Activated CD8-positive, alpha-beta memory T cell treated with anti-CD3 and anti-CD28 coated beads for 48 hours (primary cell): ENCODE measurements around the gene TSSC4.

Experiments used
- DNase-seq, 3 experiments: peaks; one replicate each; pipeline ENCODE4 v3.0.0-alpha.2; 2020; ENCODE audit warnings: low read depth in 2 of 3, low spot score in 2 of 3

Gene TSSC4

DNA sequence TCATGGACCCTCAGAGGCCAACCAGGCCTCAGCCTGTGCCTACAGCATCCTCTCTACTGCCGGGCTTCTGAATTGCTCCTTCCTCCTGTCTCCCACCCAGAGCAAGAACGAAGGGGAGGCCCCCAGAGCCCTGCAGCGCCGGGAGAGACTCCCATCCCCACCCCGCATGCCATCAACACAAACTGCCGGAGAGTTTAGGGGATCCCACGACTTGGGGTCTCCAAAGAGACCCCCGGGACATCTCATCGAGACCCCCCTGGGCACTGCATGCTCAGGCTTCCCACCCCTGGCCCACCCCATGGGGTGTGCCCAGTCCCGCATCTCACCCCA lies 31.7 kb upstream of the TSSC4 start:
- DNase-seq = no peak

DNA sequence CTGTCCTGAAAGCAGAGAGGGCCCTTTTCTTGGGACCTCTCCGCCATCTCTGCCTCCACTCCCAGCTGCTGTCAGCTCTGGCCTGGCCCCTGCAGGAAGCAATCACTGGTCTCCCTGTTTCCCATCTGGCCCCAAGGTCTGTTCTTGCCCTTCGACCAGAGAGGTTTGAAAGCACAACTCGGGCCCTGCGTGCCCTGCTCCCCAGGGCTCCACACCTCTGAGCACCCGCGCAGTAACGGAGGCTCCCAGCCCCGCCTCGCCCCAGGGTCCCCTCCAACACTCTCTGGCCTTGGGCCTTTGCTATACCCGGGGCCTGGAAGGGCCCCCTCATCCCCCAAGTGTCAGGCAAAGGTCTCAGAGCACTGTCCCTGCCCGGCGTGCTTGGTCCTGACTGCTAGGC lies 31.2 kb upstream of the TSSC4 start:
- no peak for DNase-seq

DNA sequence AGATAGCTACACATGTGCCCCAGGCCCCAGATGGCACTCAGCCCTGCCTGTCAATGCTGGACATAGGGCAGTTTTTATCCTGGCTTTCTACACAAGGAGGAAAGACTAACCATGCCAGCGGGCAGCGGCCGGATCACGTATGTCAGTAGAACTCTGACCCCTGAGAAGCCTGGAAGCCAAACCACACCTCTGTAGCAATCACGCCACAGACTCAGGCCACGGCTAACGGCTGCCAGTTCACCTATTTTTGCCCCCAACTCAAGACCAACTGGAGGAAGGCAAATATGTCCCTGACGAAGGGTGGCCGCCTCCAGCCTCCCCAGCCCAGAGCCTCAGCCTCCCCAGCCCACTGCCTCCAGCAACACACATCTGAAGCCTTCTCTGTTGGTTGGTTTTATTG lies 30.7 kb upstream of the TSSC4 start:
- no peak for DNase-seq

DNA sequence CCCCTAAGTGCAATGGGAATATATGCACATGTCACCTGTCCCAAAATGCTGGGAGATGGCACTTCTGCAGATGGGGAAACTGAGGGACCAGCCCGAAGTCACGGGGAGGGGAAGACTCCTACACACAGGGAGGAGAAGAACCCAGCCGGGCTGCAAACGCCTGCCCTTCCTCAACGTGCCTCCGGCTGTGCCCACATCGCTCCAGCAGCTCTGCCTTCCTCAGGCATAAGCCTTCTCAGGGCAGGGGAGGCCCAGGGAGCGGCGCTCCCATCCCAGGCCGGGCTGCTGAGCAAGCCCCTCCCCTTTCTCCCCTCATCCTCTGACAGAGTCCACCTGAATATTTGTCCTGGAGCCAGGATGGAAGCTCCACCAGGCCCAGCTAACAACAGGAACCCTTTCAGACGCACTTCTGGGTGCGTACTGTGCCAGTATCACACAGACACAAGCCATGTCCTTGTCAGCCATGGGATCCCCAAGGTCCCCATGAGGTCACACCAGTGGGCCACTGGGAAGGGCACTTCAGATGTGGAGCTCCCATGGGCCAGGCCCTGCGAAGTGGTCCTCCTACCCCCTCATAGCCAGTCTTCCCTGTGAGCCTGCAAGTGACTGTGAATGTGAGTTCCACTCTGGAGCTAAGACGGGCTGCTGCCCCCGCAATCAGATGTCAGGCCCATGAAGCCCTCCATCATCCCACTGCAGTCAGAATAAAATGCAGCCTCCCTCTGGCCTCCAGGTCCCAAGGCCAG lies 25.9 kb upstream of the TSSC4 start:
- DNase-seq = no peak

DNA sequence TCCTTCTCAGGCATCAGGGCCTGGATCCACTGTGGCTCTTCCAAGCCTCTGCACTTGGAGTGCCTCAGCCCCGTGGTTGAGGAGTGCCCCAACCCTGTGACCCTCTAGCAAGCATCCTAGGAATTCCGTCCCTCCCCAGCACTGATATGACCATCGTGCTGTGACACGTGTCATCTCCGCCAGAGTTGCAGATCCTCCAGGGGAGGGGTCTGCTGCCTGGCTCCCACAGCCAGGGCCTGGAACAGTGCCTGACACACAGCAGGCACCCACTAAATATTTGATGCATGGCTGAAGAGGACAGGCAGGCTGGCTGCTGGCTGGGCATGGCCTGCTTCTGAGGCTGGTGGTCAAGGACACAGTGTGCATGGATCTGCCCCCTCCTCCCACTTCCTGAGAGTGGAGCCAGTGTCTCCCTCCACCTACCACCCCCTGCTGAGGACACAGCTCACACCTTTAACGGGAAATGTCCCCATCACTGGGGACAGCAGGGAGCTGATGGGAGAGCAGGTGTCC lies 25.2 kb upstream of the TSSC4 start:
- DNase-seq = no peak

DNA sequence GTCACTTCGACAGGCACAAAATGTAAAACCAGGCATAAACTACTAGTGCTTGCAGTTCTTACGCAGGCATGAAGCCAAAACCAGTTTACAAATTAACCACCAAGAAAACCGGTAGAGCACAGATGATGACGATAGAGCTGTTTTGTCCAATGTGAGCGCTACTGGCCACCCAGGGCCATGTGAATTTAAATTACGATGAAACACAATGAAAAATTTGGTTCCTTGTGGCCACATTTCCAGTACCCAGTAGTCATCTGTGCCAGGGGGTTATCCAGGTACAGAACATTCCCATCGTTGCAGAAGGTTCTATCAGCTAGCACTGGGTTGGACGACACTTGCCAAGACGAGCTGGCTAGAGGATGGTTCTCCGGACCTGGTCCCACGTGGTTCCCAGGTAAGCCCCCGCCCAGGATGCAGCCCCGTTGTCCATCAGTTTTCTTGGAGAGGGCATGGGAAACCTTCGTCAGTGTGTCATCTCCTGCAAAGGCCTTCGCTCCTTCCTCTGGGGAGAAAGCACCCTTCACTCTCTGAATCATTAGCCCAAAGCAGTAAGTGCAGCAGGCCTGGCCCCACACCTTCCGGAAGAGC lies 24.5 kb upstream of the TSSC4 start:
- no peak for DNase-seq

DNA sequence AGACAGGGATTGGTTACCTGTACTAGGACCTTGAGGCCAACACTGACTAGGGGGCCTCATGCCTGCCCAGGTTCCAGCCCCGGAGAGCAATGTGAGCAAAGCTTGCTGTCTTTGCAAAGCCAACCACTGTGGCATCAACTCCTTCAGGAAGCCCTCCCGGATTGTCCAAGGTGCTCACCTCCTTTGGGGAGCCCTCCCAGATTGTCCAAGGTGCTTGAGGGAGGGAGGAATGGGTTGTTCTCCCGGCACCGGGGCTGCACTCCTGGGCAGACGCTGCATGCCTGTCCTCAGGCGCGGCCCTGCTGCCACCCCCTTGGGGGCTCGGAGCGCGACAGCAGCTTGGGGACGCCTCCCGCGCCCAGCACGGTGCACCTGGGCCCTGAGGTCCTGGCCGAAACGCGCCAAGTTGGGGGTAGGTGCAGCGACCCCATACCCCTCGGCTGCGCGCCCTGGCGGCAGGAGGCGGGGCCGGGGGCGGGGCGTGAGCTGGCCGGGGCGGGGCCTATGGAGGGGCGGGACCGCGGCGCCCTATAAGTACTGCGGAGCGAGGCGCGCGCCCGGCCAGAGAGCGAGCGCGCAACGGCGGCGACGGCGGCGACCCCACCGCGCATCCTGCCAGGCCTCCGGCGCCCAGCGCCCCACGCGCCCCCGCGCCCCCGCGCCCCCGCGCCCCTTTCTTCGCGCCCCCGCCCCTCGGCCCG lies 23.6 kb upstream of the TSSC4 start, which contains the start of gene CD81:
Gene CD81, plus strand, starts transcription at position 560 of the 701 bp plus-strand sequence. CDS start 240 bp downstream, outside the sequence.
- DNase-seq = peak; percentile 32 to 72 (median 68)

DNA sequence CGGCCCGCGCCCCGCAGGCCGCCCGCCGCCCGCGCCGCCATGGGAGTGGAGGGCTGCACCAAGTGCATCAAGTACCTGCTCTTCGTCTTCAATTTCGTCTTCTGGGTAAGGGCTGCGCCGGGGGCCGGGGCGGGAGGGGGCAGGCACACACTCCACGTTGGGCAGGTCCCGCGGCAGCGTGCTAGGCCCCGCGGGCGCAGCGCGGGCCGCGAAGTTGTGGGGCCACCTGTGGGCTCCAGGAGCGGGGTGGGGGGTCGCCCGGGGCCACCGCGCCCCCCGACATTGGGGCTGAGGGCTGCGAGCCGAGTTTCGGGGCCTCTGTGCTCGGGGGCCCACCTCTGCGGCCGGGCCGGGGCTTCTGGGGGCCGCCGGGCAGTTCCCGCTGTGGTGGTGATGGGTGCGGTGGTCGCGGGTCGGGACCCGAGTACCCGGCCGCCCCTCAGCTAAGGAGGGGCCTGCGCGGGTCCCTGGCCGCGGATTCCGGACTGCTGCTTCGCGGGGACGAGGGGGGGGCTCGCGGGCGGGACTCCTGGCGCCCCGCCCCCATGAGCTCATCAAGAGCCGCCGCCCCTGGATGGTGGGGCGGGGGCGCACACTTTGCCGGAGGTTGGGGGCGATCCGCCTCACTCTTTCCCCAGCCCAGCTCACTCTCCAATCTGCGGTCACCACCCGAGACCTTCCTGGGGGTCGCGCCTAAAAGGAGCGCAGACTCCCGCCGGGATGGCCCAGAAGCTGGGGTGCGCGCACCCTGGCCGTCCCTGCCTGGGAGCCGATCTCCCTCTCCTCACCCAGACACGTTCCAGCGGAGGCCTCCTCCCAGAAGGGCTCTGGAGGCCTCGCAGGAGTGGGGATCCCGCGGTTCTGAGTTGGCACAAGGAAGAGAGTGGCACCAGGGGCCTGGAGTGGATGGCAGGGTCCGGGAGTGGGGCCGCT lies 22.8 kb upstream of the TSSC4 start:
- no peak for DNase-seq

DNA sequence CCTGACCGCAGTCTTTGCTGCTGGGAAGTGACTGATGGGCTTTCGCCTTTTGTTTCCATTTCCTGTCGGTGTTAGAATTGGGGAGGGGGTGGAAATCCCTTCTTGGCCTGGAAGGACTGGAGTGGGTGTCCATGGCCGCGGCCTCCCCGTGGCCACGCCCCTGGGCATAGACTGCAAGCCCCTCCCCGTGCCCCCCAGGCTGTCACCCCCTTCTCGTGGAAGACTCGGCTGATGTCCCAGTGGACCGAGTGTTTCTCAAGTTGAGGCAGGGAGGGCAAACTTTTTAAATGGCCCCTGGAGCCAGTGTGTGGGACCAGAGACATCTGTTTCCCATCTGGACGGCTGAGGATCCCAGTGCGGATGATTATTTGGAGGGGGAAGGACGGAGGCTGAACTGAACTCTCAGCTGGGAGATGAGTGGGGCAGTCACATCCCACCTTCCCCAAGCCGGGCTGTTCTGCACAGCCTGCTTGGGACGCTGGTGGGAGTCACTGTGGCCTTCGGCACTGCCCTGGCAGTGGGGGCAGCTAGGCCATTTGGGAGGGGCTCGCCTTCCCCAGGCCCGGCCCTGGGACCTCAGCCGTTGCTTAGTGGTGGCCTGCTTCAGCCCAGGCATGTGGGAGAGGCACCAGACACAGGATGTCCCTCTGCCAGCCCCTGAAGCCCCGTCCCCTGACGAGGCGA lies 21.9 kb upstream of the TSSC4 start:
- DNase-seq = no peak

DNA sequence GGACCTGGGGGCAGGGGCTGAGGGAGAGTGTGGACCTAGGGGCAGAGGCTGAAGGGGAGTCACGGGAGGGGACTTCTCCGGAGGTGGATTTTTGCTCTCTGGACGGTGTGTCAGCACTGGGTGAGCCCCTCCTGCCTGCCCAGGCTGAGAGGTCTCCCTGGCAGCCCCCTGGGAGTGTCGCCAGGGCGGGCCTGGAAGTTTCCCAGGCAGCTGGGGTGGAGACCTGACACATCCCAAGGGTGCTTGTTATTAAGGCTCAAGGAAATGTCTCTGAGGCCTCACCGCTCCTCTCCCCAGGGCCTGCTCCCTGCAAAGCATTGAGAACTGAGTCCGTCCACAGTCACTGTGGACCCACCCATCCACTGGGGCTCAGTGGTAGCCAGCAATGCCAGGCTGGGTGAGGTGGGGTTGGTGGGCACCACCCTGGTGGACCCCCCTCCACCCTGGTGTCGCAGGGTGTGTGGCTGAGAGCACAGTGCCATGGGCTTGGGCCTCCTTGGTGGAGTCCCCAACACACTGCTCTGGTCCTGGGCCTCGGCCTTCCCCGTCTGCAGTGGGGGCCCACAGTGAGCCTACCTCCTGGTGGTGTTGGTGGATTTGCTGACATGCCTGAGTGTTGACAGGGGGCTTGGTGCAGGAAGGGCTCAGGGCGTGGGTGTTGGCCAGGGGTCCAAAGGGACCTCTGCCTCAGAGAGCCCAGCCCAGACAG lies 20.9 kb upstream of the TSSC4 start:
- DNase-seq = no peak

DNA sequence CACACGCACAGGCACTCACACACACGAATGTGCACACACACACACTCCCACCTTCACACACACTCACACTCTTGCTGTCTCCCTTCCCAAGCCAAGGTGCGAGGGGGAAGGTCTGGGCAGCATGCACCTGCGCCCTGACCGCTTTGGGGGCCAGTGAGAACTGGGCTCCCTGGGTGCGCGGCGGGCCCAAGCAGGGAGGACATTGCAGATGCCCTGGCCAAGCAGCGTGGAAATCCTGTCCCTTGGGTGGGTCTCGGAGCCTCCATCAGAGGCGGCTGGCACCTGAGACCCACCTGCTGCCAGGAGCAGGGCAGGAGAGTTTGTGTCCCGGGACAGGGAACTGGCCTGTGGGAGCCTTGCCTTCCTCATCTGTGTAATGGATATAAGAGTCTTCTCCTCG lies 20.2 kb upstream of the TSSC4 start:
- no peak for DNase-seq

DNA sequence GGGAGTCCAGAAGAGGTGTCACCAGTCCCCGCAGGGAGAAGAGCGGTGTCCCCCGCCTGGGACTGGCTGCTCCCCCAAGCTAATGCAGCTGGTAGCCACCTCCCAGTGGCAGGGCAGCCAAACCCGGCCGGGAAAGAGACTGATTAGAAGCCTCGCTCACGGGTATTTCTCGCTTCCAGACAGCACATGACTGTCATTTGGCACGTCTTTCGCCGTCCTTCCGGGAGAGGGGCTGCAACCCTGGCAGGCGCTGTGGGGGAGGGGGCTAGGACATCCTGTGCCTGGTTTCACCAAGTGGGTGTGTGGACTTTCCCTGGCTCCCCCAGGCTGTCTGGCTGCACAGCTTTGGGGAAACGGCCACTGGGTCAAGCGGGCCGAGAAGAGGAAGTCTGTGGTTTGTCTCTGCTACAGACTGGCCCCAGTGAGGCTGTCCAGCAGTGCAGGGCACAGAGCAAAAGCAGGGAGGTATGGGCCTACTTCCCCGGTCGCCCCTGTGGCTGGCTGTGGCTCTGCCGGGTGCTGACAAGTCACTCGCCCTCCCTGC lies 19.7 kb upstream of the TSSC4 start:
- DNase-seq = no peak

DNA sequence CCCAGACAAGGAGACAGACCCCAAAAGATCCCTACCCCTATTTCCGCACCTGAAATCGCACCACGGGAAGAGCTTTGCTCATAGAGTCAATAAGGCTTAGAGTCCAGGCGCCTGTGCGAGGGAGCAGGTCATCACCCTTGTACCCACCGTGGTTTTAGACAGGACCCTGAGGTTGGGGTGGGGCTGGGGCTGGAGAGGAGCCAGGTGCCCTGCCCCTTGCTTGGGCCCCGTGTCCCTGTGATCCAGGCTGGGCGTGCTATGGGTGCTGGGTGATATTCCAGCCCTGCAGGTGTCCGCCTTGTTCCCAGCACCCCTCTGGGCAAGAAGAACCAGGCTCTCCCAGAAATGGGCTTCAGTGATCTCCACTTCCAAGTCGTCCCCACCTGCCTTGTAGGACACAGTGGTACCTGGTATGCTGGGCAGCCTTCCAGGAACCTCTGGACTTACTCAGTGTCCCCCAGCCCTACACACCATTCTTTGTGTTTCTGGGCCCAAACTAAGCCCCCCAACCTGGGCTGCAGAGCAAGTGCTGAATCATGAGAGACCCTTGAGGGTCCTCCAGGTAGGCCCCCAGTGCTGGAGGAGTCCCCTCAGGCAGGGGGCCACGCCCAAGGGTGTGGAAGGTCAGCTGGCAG lies 18.9 kb upstream of the TSSC4 start:
- no peak for DNase-seq

DNA sequence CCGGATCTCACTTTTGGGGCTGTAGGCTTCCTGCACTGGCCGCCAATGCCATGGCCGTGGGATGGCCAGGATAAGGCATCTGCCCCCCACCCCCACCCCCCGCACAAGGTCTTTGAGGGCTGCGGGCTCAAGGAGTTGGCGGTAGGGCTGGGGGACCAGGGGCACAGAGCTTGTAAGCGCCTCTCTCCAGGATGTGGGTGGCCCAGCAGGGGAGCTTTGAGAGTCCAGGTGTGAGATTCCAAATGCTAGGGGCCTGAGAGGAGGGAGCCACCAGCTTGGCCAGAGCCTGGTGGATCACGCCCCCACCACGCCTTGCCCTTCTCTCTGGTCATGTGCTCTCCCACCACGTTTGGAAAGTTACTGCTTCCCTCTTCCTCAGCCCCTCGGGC lies 18.4 kb upstream of the TSSC4 start:
- no peak for DNase-seq

DNA sequence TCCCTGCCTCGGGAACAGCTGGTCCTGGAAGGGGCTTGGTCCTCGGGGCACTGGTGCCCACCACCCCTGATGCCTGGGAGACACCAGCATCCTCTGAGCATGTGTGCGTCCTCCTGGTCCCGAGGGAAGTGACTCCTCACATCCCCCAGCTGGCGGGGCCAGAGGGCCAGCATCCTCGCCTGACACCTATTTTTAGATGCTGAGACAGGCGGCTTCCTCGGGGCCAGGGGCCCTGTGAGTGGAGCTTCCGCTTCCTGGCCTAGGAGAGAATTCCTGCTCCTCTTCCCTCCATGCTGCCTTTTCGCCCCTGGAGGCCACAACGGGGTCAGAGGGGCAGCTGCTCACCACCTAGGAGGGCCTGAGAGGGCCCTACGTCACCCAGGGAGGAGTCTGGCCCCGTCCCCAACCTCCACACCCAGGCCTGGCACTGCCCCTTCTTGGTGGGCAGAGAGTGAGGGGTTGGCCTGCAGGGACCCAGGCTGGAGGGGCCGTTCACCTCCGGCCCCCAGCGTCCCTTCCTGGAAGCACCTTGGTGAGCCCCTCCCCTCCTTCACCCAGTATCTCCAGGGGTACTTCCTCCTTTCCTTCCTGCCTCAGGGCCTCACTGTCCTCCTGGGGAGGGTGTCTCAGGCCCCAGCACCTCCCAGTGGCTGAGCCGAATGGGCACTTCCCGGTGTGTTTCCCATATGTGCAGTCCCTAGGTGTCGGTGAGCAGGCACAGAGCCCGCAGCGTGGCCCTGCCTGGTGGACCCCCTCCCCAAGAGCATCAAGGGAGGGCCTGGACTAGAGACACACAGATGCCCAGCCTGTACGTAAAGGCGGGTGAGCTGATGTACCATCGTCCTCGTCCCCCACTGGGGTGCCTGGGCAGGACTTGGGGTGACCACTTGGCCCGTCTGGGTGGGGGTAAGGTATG lies 17.4 kb upstream of the TSSC4 start:
- no peak for DNase-seq

DNA sequence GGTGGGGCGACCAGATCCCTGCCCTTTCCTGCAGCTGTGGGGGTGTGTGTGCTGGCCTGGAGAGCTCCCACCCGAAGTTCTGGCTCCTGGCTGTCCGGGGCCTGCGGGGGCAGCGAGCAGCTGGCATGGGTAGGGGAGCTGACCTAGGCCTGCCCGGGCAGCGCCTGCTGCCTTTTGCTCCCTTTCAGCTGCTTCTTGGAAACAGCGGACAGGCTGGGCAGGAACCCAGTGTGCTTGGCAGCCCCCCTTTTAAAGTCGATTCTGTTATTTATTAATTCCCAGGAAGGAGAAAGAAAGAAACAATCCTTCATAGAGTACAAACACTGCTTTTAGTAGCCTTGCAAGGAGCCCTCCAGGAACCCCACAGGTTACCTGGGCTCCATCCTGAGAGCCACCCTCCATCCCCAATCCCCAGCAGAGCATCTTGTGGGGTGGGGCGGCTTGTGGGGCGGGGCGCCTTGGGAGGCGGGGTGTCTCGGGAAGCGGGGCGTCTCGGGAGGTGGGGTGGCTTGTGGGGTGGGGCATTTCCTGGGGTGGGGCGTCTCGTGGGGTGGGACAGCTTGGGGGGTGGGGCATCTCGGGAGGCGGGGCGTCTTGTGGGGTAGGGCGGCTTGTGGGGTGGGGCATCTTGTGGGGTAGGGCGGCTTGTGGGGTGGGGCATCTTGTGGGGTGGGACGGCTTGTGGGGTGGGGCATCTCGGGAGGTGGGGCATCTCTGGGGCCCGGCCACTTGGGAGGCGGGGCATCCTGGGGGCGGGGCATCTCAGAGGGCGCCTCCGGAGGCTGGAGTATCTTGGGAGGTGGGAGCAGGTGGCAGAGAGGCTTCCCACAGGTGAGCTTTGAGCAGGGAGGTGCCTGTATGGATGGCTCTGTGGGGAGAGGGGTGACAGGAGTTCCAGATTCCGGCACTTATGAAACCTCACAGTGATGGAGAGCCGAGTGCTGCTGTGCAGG lies 16.4 kb upstream of the TSSC4 start:
- DNase-seq = no peak
